K562 (cell line): ENCODE results near the gene MYH7B. TPM values are rescaled to one million over a fixed set of nuclear protein-coding genes. Genes with fewer than 3 reads are reported as not detected.

ENCODE experiments used
- CBX5 ChIP-seq: IDR thresholded peaks from 2 replicates; pipeline ENCODE4 v1.6.1; 2014; ENCODE audit warnings: low read depth, borderline replicate concordance
- IRF1 ChIP-seq: sonication (generic); formaldehyde crosslinking; IDR thresholded peaks from 2 replicates; pipeline ENCODE4 v1.8.0; 2022; ENCODE audit warnings: missing genetic modification reagents, mild to moderate bottlenecking, borderline replicate concordance
- MYC ChIP-seq, 2 experiments: fragments of 250-450 bp in 1 of 2; sonication (Bioruptor Pico) in 1 of 2; IDR thresholded peaks; 2 replicates each; pipeline versions ENCODE4 v1.5.1 to v1.6.1; 2012 to 2021; ENCODE audit warnings: low read depth in 2 of 2, borderline replicate concordance in 1 of 2, improper control_type of control experiment in 1 of 2, low read length in 1 of 2, mild to moderate bottlenecking in 1 of 2, moderate library complexity in 1 of 2
- TAF15 ChIP-seq: fragments of 200-400 bp; formaldehyde crosslinking; IDR thresholded peaks from 2 replicates; pipeline ENCODE4 v1.6.1; 2017; ENCODE audit warnings: mild to moderate bottlenecking, low read depth, low read length, moderate library complexity
- TSC22D4 ChIP-seq: fragments of 450-650 bp; IDR thresholded peaks from 2 replicates; pipeline ENCODE4 v1.6.1; 2016; ENCODE audit warnings: missing genetic modification characterization, missing biosample characterization, control low read depth
- VEZF1 ChIP-seq: fragments of 200-800 bp; sonication (Bioruptor generic); IDR thresholded peaks from 2 replicates; pipeline ENCODE4 v1.6.1; 2017; ENCODE audit warnings: missing genetic modification characterization, missing compliant biosample characterization
- ZBTB9 ChIP-seq: fragments of 450-650 bp; formaldehyde crosslinking; IDR thresholded peaks from 2 replicates; pipeline ENCODE4 v1.4.0; 2020; ENCODE audit warnings: mild to moderate bottlenecking, moderate library complexity
- ZNF277 ChIP-seq: fragments of 250-450 bp; sonication (Bioruptor Pico); IDR thresholded peaks from 2 replicates; pipeline ENCODE4 v1.8.0; 2022; ENCODE audit warnings: inconsistent platforms, mild to moderate bottlenecking, moderate library complexity, borderline replicate concordance
- polyA plus RNA-seq, 8 experiments: library from polyadenylated mRNA; depleted of rRNA in 4 of 8; stranded (reverse) in 5 of 8; unstranded in 3 of 8; fragments of >200 nt; fragmentation: Nextera tagmentation in 2 of 8; fragmentation: Illumina TruSeq in 1 of 8; extraction: Ambion mirVana in 2 of 8; extraction: Trizol in 1 of 8; gene quantifications; 2 replicates each; pipeline versions ENCODE4 v1.2.1 to v1.2.3, GENCODE V29; 2011 to 2014; ENCODE audit warnings: inconsistent platforms in 1 of 8, missing spikeins in 1 of 8
- total RNA-seq, 7 experiments: library from RNA; depleted of rRNA in 6 of 7; stranded (reverse); fragments of >200 nt in 6 of 7; fragmentation: Illumina TruSeq in 2 of 7; extraction: Trizol in 2 of 7; gene quantifications; 2 replicates each; pipeline versions ENCODE4 v1.2.1 to v1.2.3, GENCODE V29; 2011 to 2021; ENCODE audit warnings: low replicate concordance in 1 of 7

Gene MYH7B
- total and polyA plus RNA-seq, 9 of the 15 experiments (the other 6 are each of a cell fraction or from before 2014, with no cell fraction given) = 0.07 to 0.34 (median 0.13) TPM; not detected in 3

GRCh38 chr20:35000311-35000921, 44.7 kb downstream of the MYH7B start (continued):
- TF ChIP-seq IRF1 (CRISPR knock-in tag) (no peak), VEZF1 (CRISPR knock-in tag) (no peak), TAF15 (no peak), MYC (IDR thresholded peaks at IDR 0.05; ENCODE audit: low read depth, low read length) (no peak), MYC (CRISPR knock-in tag; IDR thresholded peaks at IDR 0.05; ENCODE audit: borderline replicate concordance, low read depth) (no peak), CBX5 (no peak), TSC22D4 (tag) (no peak), ZBTB9 (CRISPR knock-in tag) (no peak), ZNF277 (CRISPR knock-in tag) (no peak)
